BE2C (cell line): Measurements from ENCODE around the gene TMEM14A.

Source experiments
- DNase-seq: peaks from one replicate; pipeline ENCODE4 v3.0.0-alpha.2; 2020
- H3K27me3 ChIP-seq: fragments of 250-450 bp; sonication (Bioruptor Pico); 2 replicates; pipeline ENCODE4 v1.5.1; 2020; ENCODE audit warnings: mild to moderate bottlenecking
- H3K36me3 ChIP-seq: fragments of 250-450 bp; sonication (Bioruptor Pico); 2 replicates; pipeline ENCODE4 v1.5.1; 2020; ENCODE audit warnings: mild to moderate bottlenecking
- H3K4me1 ChIP-seq: fragments of 250-450 bp; sonication (Bioruptor Pico); 2 replicates; pipeline ENCODE4 v1.5.1; 2020
- H3K4me3 ChIP-seq: 2 replicates; pipeline ENCODE4 v1.5.1; 2011; ENCODE audit warnings: low read depth, low read length
- H3K9me3 ChIP-seq: fragments of 250-450 bp; sonication (Bioruptor Pico); 2 replicates; pipeline ENCODE4 v1.5.1; 2020
- CTCF ChIP-seq: IDR thresholded peaks from 2 replicates; pipeline ENCODE4 v1.5.1; 2012; ENCODE audit warnings: mild to moderate bottlenecking, low read depth, low read length

Gene TMEM14A

DNA sequence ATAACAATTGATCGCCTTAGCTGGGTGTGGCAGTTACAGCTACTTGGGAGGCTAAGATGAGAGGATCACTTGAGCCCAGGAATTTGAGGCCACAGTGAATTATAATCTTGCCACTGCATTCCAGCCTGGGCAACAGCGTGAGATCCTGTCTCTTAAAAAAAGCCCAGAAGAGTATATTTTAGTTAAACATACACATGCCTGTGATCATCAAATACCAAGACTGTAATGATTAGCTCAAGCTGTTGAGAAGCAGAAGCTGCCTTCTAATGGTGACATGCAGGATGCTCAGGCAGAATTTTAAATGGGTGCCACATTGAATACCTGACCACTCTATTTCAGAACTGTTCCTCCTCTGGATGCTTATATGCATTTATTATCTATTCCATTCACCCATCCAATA, 8.9 kb upstream of the TMEM14A start:
- Histone ChIP-seq H3K4me1 (peaks cover 9% of the 10 kb centered on the region), H3K9me3 (no peaks in the 10 kb centered on the region), H3K36me3 (0 out of 2 replicates have a peak, but pooled peaks cover under 1% of the 10 kb centered on the region), H3K27me3 (no peaks in the 10 kb centered on the region), H3K4me3 (no peak overlapping the region)
- no peak for DNase-seq
- TF ChIP-seq CTCF, result no peak

GRCh38 chr6:52663120-52663935, 7.6 kb upstream of the TMEM14A start:
- Histone ChIP-seq H3K4me3 (peak overlapping the region; percentile 90), H3K4me1 (peaks cover 9% of the 10 kb centered on the region)

GRCh38 chr6:52663936-52664185, 7.1 kb upstream of the TMEM14A start:
- DNase-seq, result no peak

More at GRCh38 chr6:52663120-52663935, 7.6 kb upstream of the TMEM14A start:
- TF ChIP-seq CTCF, result peak; percentile 85
- Histone ChIP-seq H3K27me3 (no peaks in the 10 kb centered on the region), H3K9me3 (no peaks in the 10 kb centered on the region), H3K36me3 (0 out of 2 replicates have a peak, but pooled peaks cover 6% of the 10 kb centered on the region)
- DNase-seq, result peak; percentile 45

DNA sequence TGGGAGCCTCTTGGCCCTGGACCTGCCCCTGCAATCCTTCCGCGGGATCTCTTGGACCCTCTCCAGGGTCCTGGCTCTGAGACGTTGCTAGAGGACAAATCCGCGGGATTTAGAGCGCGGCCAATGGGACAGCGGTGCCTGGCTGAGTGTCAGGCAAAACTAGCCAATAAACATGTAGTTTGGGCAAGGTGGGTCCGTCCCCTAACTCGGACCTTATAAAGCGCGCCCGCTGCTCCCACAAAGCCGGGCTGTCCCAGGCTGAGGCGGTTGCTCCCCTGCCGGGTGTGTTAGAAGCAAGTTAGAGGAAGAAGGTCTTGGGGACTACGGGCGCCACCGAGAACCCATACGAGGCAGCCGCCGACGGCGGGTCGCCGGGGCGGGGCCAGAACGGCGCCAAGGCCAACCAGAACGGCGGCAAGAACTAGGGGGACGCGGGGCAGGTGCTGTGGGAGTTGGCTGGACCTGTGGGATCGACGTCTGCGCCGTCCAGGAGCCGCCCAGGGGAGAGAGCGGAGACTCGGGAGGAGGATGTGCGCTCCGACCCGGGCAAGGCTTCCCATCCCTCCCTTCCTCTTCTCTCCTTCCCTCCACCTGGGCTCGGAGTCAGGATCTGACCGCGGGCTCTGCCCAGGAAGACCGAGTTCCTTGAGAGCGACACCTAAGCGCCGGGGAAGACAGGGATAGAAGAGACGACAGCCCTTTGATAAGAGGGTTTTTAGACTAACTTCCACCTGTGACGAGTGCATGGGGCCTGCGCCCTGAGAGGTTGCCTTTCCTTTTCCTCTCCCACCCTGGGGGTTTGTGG, 6.5 kb upstream of the TMEM14A start:
- H3K36me3 ChIP-seq, result 0 out of 2 replicates have a peak, but pooled peaks cover 6% of the 10 kb centered on the region
- TF ChIP-seq CTCF, result no peak
- H3K4me1 ChIP-seq, result peaks cover 9% of the 10 kb centered on the region

More at GRCh38 chr6:52663936-52664185, 7.1 kb upstream of the TMEM14A start:
- peaks cover 9% of the 10 kb centered on the region for H3K4me1 ChIP-seq
- no peaks in the 10 kb centered on the region for H3K9me3 ChIP-seq
- no peaks in the 10 kb centered on the region for H3K27me3 ChIP-seq
- H3K36me3 ChIP-seq, result 0 out of 2 replicates have a peak, but pooled peaks cover 6% of the 10 kb centered on the region
- TF ChIP-seq CTCF, result no peak
- peak overlapping the region; percentile 90 for H3K4me3 ChIP-seq

GRCh38 chr6:52664991-52665686, 5.8 kb upstream of the TMEM14A start:
- no peak for TF ChIP-seq CTCF
- no peak for DNase-seq
- H3K4me1 ChIP-seq, result peaks cover 9% of the 10 kb centered on the region
- no peaks in the 10 kb centered on the region for H3K9me3 ChIP-seq
- H3K36me3 ChIP-seq, result 0 out of 2 replicates have a peak, but pooled peaks cover 6% of the 10 kb centered on the region
- no peaks in the 10 kb centered on the region for H3K27me3 ChIP-seq
- peak overlapping the region; percentile 90 for H3K4me3 ChIP-seq

More for the DNA sequence above, 6.5 kb upstream of the TMEM14A start:
- H3K4me3 ChIP-seq, result peak overlapping the region; percentile 90
- no peaks in the 10 kb centered on the region for H3K9me3 ChIP-seq
- DNase-seq, result peak; percentile 95
- no peaks in the 10 kb centered on the region for H3K27me3 ChIP-seq
